ENCODE measurements around the gene CREBBP.
"Not testable (repeated sequence)": the region's sequence is repeated elsewhere in the genome, so short reads cannot be mapped to it uniquely, and the experiment has no call there.

Gene CREBBP

DNA sequence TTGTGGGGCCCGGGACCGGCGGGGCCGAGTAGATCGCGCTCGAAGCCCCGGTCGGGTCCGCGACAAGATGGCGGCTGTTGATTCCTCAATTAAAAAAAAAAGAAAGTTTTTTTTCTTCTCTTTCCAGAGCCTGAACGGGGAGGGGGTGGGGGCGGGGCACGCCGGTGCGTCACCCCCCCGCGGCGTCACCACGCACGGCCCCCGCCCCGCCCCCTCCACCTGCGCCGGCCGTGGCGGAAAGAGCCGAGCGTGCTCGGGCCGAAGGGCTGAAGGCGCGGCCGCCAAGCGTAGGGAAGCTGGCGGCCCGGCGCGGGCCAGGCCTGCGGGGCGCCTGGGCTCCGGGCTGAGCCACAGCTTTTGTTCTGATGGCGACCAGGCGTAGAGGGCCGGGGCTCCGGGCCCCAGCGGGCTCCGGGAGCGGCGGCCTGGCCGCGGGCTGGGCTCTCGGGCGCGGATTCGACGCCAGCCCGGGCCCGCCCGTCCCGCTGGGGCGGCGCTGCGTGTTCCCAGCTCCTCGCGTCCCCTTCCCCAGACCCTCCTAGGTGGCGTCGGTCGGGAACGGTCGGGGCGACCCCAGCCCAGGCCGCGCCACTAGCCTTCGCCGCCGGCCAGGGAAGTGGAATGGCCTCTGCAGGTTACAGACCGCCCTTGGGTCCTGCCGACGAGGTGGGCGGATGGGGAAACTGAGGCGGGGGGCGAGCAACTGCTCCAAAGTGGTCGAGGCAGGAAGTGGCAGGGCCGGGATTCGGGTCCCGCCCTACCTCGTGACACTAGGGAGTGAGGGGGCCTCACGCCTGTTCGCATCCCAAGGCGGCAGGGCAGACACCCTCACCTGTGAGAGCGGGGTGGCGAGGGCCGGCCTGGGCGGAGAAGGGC, at the start of gene CREBBP:
Gene CREBBP, minus strand, starts transcription at position 91 of the 876 bp plus-strand sequence. CDS start 797 bp downstream, outside the sequence.
- no peaks in the 10 kb centered on the region for H3K36me3 ChIP-seq (ENCODE audit: control insufficient read depth in 1 of 2, insufficient read depth in 2 of 2, low read length in 2 of 2)
- no peaks in the 10 kb centered on the region for H3K27me3 ChIP-seq (ENCODE audit: low read depth, low read length)
- peaks cover 14 to 17% of the 10 kb centered on the region in 2 donors for H3K4me1 ChIP-seq (ENCODE audit: control insufficient read depth in 1 of 2, insufficient read depth in 2 of 2, low read length in 2 of 2)
- H3K27ac ChIP-seq (ENCODE audit: low read length) = no peak within 1 kb of the TSS
- H3K9me3 ChIP-seq (ENCODE audit: control insufficient read depth in 1 of 2, low read length in 2 of 2) = no peaks in the 10 kb centered on the region
- H3K4me3 ChIP-seq (ENCODE audit: low read depth in 1 of 2, low read length in 2 of 2) = peak within 1 kb of the TSS; percentile 80 to 81

DNA sequence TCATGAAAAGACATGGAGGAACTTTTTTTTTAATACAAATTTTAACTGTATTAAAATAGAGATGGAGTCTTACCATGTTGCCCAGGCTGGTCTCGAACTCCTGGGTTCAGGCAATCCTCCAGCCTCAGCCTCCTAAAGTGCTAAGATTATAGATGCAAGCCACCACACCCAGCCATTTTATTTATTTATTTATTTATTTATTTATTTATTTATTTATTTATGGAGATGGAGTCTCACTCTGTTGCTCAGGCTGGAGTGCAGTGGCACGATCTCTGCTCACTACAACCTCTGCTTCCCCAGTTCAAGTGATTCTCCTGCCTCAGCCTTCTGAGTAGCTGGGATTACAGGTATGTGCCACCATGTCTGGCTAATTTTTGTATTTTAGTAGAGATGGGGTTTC, 46.6 kb upstream of the CREBBP start:
- not testable (repeated sequence) for H3K4me3 ChIP-seq (ENCODE audit: low read depth in 1 of 2, low read length in 2 of 2); H3K9me3 ChIP-seq (ENCODE audit: control insufficient read depth in 1 of 2, low read length in 2 of 2); H3K4me1 ChIP-seq (ENCODE audit: control insufficient read depth in 1 of 2, insufficient read depth in 2 of 2, low read length in 2 of 2); H3K27me3 ChIP-seq (ENCODE audit: low read depth, low read length); H3K36me3 ChIP-seq (ENCODE audit: control insufficient read depth in 1 of 2, insufficient read depth in 2 of 2, low read length in 2 of 2); H3K27ac ChIP-seq (ENCODE audit: low read length)

DNA sequence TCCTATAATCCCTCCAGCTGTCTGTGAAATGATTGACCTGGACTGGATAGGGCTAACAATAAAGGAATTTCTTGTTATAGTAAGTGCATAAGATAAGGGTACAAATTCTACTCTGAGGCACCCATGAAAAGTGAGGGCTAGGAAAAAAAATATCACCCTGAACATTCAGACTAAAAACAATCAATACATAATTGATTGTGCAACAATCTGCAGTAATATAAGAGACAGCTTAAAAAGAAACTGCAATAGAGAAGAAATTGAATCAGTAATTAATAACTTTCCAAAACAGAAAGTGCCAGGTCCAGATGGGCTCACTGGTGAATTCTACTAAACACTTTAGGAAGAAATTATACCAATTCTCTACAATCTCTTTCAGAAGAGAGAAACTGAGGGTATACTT, 44.2 kb upstream of the CREBBP start:
- H3K4me3 ChIP-seq (ENCODE audit: low read depth in 1 of 2, low read length in 2 of 2) = no peak overlapping the region
- no peaks in the 10 kb centered on the region for H3K4me1 ChIP-seq (ENCODE audit: control insufficient read depth in 1 of 2, insufficient read depth in 2 of 2, low read length in 2 of 2)
- no peaks in the 10 kb centered on the region for H3K27me3 ChIP-seq (ENCODE audit: low read depth, low read length)
- no peaks in the 10 kb centered on the region for H3K9me3 ChIP-seq (ENCODE audit: control insufficient read depth in 1 of 2, low read length in 2 of 2)
- H3K36me3 ChIP-seq (ENCODE audit: control insufficient read depth in 1 of 2, insufficient read depth in 2 of 2, low read length in 2 of 2) = no peaks in the 10 kb centered on the region
- H3K27ac ChIP-seq (ENCODE audit: low read length) = no peak overlapping the region

DNA sequence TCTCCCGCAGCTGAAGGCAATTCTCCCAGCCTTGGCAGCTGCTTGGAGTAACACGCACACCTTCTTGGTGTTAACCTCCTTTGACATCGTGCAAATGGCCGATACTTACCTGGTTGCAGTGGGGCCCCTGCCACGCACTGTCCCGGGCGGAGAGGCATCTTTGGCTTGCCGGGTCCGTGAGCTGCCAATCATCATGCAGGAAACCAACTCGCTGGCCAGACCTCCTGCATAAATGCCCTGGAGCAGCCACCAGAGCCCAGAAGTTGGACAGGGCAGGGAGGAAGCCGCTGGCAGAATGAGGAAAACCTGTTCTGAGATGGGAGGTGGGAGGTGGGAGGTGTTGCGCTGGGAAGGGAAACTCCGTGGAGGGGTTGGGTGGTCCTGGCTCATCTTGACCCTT, 41.7 kb upstream of the CREBBP start:
- no peaks in the 10 kb centered on the region for H3K36me3 ChIP-seq (ENCODE audit: control insufficient read depth in 1 of 2, insufficient read depth in 2 of 2, low read length in 2 of 2)
- H3K9me3 ChIP-seq (ENCODE audit: control insufficient read depth in 1 of 2, low read length in 2 of 2) = peaks cover 0 to 6% of the 10 kb centered on the region in 2 donors
- no peak overlapping the region for H3K4me3 ChIP-seq (ENCODE audit: low read depth in 1 of 2, low read length in 2 of 2)
- H3K27ac ChIP-seq (ENCODE audit: low read length) = no peak overlapping the region
- no peaks in the 10 kb centered on the region for H3K27me3 ChIP-seq (ENCODE audit: low read depth, low read length)
- no peaks in the 10 kb centered on the region for H3K4me1 ChIP-seq (ENCODE audit: control insufficient read depth in 1 of 2, insufficient read depth in 2 of 2, low read length in 2 of 2)

DNA sequence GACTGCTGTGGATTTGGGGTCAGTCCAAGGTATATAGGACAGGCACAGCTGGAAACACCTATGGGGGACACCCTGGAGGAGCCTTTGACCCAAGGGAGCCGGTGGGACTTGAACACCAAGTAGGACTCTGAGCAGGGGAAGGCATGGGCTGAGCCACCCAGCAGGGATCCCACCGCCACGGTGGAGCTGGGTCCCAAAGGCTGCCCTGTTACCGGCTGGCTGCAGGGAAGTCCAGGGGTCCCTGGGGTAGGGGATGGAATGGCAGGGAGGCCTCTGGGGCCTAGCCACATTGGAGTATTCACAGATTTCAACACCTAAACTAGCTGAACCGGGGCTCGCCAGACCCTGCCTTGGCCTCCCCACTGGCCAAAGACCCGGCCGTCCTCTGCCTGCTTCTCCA, 39.7 kb upstream of the CREBBP start:
- no peaks in the 10 kb centered on the region for H3K36me3 ChIP-seq (ENCODE audit: control insufficient read depth in 1 of 2, insufficient read depth in 2 of 2, low read length in 2 of 2)
- H3K4me1 ChIP-seq (ENCODE audit: control insufficient read depth in 1 of 2, insufficient read depth in 2 of 2, low read length in 2 of 2) = no peaks in the 10 kb centered on the region
- H3K27me3 ChIP-seq (ENCODE audit: low read depth, low read length) = no peaks in the 10 kb centered on the region
- H3K27ac ChIP-seq (ENCODE audit: low read length) = no peak overlapping the region
- peaks cover 0 to 10% of the 10 kb centered on the region in 2 donors for H3K9me3 ChIP-seq (ENCODE audit: control insufficient read depth in 1 of 2, low read length in 2 of 2)
- no peak overlapping the region for H3K4me3 ChIP-seq (ENCODE audit: low read depth in 1 of 2, low read length in 2 of 2)

DNA sequence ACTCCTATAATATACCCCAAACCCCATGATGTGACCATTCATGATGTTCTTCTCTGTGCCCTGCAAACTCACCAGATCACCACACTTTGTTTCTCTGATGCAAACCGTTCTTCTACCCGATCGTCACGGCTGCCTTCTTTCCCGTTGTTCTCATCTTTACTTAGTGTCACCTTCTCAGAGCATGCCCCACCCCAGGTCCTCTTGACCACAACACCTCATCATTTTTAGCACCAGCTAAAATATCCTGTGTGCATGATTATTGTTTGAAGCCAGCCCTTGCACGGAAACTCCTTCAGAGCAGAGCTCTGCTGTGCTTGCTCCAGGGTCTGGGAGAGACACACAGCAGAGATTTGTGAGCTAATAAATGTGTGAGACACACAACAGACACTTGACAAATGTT, 38.9 kb upstream of the CREBBP start:
- no peaks in the 10 kb centered on the region for H3K4me1 ChIP-seq (ENCODE audit: control insufficient read depth in 1 of 2, insufficient read depth in 2 of 2, low read length in 2 of 2)
- no peaks in the 10 kb centered on the region for H3K27me3 ChIP-seq (ENCODE audit: low read depth, low read length)
- H3K4me3 ChIP-seq (ENCODE audit: low read depth in 1 of 2, low read length in 2 of 2) = no peak overlapping the region
- H3K27ac ChIP-seq (ENCODE audit: low read length) = no peak overlapping the region
- H3K9me3 ChIP-seq (ENCODE audit: control insufficient read depth in 1 of 2, low read length in 2 of 2) = peaks cover 0 to 10% of the 10 kb centered on the region in 2 donors
- no peaks in the 10 kb centered on the region for H3K36me3 ChIP-seq (ENCODE audit: control insufficient read depth in 1 of 2, insufficient read depth in 2 of 2, low read length in 2 of 2)

DNA sequence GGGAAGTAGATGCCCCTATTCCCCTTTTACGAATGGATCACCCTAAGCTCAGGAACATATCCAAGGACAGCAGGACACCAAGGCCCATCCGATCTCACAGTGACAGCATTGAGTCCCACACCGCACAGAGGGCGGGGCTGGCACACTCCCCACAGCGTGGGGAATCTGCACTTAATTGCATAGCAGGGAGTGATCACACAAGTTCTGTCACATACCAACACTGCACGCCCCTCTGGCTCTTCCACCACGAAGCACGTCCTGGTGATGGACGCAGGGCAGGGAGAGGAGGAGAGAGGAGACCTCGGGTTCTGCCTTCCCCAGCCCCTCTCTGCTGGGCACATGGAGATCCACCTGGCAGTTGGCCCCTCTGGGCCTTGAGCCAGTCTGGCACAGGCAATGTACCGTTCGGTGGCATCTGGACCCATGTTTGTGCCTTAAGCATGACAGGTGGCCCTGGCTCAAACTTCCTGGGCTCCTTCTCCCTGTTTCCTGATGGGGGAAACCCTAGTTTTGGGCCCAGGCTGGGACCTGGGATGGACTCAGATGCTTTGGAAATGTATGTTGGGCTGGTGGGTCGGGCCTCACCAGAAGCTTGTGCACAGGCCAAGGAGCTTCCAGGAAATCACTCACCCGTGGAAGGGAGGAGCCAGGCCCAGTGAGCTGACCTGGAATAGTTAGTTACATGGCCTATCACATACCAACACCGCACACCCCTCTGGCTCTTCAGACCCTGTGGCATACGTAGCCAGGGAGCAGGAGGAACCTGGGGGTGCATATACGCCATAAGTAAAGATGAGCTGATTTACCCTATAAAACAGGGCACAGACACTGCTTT, 35.1 kb upstream of the CREBBP start:
- Histone ChIP-seq H3K4me3 (ENCODE audit: low read depth in 1 of 2, low read length in 2 of 2) (no peak overlapping the region), H3K36me3 (ENCODE audit: control insufficient read depth in 1 of 2, insufficient read depth in 2 of 2, low read length in 2 of 2) (no peaks in the 10 kb centered on the region), H3K27ac (ENCODE audit: low read length) (no peak overlapping the region), H3K9me3 (ENCODE audit: control insufficient read depth in 1 of 2, low read length in 2 of 2) (peaks cover 0 to 10% of the 10 kb centered on the region in 2 donors), H3K4me1 (ENCODE audit: control insufficient read depth in 1 of 2, insufficient read depth in 2 of 2, low read length in 2 of 2) (no peaks in the 10 kb centered on the region), H3K27me3 (ENCODE audit: low read depth, low read length) (no peaks in the 10 kb centered on the region)

DNA sequence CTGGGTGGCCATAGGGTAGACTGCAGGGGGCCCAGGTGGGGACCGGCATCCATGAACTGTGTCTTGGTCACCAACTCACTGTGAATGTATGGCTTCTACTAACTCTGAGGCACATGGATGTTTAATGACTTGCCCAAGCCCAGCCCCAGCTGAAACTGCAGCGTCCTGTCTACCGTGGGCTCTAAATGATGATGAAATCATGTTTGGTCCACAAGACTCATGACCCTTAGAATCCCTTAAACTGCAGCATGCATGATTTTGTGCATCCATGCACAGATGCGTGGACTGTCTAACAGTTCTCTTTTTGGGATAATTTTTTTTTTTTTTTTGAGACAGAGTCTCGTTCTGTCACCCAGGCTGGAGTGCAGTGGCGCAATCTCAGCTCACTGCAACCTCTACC, 32.4 kb upstream of the CREBBP start:
- Histone ChIP-seq H3K9me3 (ENCODE audit: control insufficient read depth in 1 of 2, low read length in 2 of 2) (peaks cover 0 to 3% of the 10 kb centered on the region in 2 donors), H3K27me3 (ENCODE audit: low read depth, low read length) (no peaks in the 10 kb centered on the region), H3K36me3 (ENCODE audit: control insufficient read depth in 1 of 2, insufficient read depth in 2 of 2, low read length in 2 of 2) (no peaks in the 10 kb centered on the region)

DNA sequence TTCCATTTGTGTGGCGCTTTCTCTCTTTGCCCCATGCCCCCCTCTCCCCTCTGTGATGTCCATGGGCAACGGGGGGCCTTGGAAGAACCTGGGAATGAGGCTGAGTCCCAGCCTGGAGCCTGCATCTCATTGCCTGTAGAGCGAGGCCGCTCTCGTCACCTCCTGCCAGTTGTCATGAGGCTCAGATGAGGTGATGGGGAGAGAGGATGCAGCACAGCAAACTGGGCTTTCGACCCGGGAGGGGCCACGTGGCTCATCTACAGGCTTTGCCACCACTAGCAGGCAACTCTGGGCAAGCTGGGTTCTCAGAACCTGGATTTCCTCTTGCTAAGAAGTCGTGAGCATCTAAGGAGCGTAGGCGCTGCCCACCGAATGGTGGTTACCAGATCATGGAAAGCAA, 31.9 kb upstream of the CREBBP start:
- no peak overlapping the region for H3K27ac ChIP-seq (ENCODE audit: low read length)
- H3K36me3 ChIP-seq (ENCODE audit: control insufficient read depth in 1 of 2, insufficient read depth in 2 of 2, low read length in 2 of 2) = no peaks in the 10 kb centered on the region
- H3K27me3 ChIP-seq (ENCODE audit: low read depth, low read length) = no peaks in the 10 kb centered on the region
- H3K4me1 ChIP-seq (ENCODE audit: control insufficient read depth in 1 of 2, insufficient read depth in 2 of 2, low read length in 2 of 2) = no peaks in the 10 kb centered on the region
- peaks cover 0 to 3% of the 10 kb centered on the region in 2 donors for H3K9me3 ChIP-seq (ENCODE audit: control insufficient read depth in 1 of 2, low read length in 2 of 2)
- no peak overlapping the region for H3K4me3 ChIP-seq (ENCODE audit: low read depth in 1 of 2, low read length in 2 of 2)

More for the DNA sequence above, 32.4 kb upstream of the CREBBP start:
- Histone ChIP-seq H3K27ac (ENCODE audit: low read length) (no peak overlapping the region), H3K4me1 (ENCODE audit: control insufficient read depth in 1 of 2, insufficient read depth in 2 of 2, low read length in 2 of 2) (no peaks in the 10 kb centered on the region), H3K4me3 (ENCODE audit: low read depth in 1 of 2, low read length in 2 of 2) (no peak overlapping the region)

DNA sequence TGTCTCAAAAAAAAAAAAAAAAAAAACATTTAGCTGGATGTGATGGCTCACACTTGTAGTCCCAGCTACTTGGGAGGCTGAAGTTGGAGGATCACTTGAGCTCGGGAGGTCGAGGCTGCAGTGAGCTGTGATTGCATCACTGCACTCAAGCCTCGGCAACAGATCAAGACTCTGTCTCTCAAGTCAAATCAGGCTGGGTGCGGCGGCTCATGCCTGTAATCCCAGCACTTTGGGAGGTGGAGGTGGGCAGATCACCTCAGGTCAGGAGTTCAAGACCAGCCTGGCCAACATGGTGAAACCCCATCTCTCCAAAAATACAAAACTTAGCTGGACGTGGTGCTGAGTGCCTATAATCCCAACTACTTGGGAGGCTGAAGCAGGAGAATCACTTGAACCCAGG, 31.2 kb upstream of the CREBBP start:
- H3K27me3 ChIP-seq (ENCODE audit: low read depth, low read length); H3K4me3 ChIP-seq (ENCODE audit: low read depth in 1 of 2, low read length in 2 of 2); H3K27ac ChIP-seq (ENCODE audit: low read length); H3K36me3 ChIP-seq (ENCODE audit: control insufficient read depth in 1 of 2, insufficient read depth in 2 of 2, low read length in 2 of 2); H3K4me1 ChIP-seq (ENCODE audit: control insufficient read depth in 1 of 2, insufficient read depth in 2 of 2, low read length in 2 of 2); H3K9me3 ChIP-seq (ENCODE audit: control insufficient read depth in 1 of 2, low read length in 2 of 2): not testable (repeated sequence)

DNA sequence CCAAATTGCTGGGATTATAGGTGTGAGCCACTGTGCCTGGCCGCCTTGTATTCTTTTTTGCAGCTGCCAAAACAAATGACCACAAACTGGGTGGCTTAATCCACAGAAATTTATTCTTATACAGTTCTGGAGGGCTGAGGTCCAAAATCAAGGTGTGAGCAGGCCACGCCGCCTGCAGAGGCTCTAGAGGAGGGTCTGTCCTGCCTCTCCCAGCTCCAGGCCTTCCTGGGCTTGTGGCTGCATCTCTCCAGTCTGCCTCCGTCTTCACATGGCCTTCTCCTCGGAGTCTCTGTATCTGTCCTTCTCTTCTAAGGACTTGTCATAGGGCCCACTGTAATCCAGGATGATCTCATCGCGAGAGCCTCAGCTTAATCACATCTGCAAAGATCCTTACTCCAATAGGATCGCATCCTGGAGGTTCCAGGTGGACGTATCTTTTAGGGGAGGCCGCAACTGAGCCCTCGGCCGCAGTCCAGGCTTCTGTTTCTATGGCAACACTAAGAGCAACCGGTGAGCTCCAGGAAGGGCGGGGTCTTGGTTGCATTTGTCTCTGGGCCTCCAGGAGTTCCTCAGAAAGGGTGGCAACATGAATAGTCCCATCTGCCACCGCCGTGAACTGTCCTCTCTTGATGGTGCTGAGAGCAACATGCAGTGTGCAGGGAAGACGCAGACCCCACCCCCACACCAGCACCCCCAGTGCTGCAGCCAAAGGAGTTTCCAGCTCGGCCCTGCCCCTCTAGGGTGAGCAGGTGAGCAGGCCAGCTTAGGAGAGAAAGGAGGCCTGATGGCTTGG, 29.5 kb upstream of the CREBBP start:
- Histone ChIP-seq H3K4me1 (ENCODE audit: control insufficient read depth in 1 of 2, insufficient read depth in 2 of 2, low read length in 2 of 2) (no peaks in the 10 kb centered on the region), H3K4me3 (ENCODE audit: low read depth in 1 of 2, low read length in 2 of 2) (no peak overlapping the region), H3K9me3 (ENCODE audit: control insufficient read depth in 1 of 2, low read length in 2 of 2) (no peaks in the 10 kb centered on the region), H3K27me3 (ENCODE audit: low read depth, low read length) (no peaks in the 10 kb centered on the region), H3K36me3 (ENCODE audit: control insufficient read depth in 1 of 2, insufficient read depth in 2 of 2, low read length in 2 of 2) (no peaks in the 10 kb centered on the region), H3K27ac (ENCODE audit: low read length) (no peak overlapping the region)
